Measurements from ENCODE around the gene FAAP24. TPM values are rescaled to one million over a fixed set of nuclear protein-coding genes. Genes with fewer than 3 reads are reported as not detected.

The FAAP24 gene
- total and polyA plus RNA-seq, 2 of the 8 experiments (the other 6 are each of a cell fraction or from before 2014, with no cell fraction given) = 3.3 to 4.2 TPM

GRCh38 chr19:33022472-33023116, 50.6 kb downstream of the FAAP24 start (continued):
- TF ChIP-seq, protein P1, sequence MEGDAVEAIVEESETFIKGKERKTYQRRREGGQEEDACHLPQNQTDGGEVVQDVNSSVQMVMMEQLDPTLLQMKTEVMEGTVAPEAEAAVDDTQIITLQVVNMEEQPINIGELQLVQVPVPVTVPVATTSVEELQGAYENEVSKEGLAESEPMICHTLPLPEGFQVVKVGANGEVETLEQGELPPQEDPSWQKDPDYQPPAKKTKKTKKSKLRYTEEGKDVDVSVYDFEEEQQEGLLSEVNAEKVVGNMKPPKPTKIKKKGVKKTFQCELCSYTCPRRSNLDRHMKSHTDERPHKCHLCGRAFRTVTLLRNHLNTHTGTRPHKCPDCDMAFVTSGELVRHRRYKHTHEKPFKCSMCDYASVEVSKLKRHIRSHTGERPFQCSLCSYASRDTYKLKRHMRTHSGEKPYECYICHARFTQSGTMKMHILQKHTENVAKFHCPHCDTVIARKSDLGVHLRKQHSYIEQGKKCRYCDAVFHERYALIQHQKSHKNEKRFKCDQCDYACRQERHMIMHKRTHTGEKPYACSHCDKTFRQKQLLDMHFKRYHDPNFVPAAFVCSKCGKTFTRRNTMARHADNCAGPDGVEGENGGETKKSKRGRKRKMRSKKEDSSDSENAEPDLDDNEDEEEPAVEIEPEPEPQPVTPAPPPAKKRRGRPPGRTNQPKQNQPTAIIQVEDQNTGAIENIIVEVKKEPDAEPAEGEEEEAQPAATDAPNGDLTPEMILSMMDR (IDR thresholded peaks at IDR 0.05; ENCODE audit: control extremely low read depth in 1 of 3, insufficient read depth in 1 of 3, low read depth in 1 of 3, low read length in 3 of 3) = peak; percentile 51 to 79 (median 66)
- peak; percentile 45; the same call in 1 of the 2 replicates for TF ChIP-seq SP1 (IDR thresholded peaks at IDR 0.05; ENCODE audit: low read depth, low read length)
- TF ChIP-seq TBP (IDR thresholded peaks at IDR 0.05; ENCODE audit: low read depth, low read length) = peak; percentile 66; the same call in 1 of the 2 replicates
- peak in 1 of 2 experiments; percentile 70; a peak in 1 of 4 replicates for TF ChIP-seq SIN3A (conservative IDR thresholded peaks at IDR 0.05 in 1 of 2, IDR thresholded peaks at IDR 0.05 in 1 of 2; ENCODE audit: low read depth in 1 of 2, low read length in 2 of 2)
- no peak for TF ChIP-seq RXRA (IDR thresholded peaks at IDR 0.05; ENCODE audit: insufficient read depth, low read depth, low read length)
- no peak for TF ChIP-seq CREB1 (IDR thresholded peaks at IDR 0.05)
- TF ChIP-seq SAP30 (IDR thresholded peaks at IDR 0.05; ENCODE audit: insufficient read depth, insufficient replicate concordance, low read length) = peak; percentile 36
- peak in 1 of 2 experiments; percentile 38; a peak in 1 of 3 replicates for TF ChIP-seq POLR2A (IDR thresholded peaks at IDR 0.05; ENCODE audit: control extremely low read depth in 1 of 2, low read depth in 2 of 2, low read length in 2 of 2)
- TF ChIP-seq GABPA (IDR thresholded peaks at IDR 0.05; ENCODE audit: borderline replicate concordance, insufficient read depth, low read length) = peak; percentile 91
- TF ChIP-seq TAF1 (IDR thresholded peaks at IDR 0.05; ENCODE audit: low read depth, low read length) = peak; percentile 56; the same call in 1 of the 2 replicates
- TF ChIP-seq ASH2L (IDR thresholded peaks at IDR 0.05; ENCODE audit: low read length) = peak; percentile 70
- peak; percentile 98 for TF ChIP-seq TEAD4 (IDR thresholded peaks at IDR 0.05; ENCODE audit: low read depth, low read length)
- TF ChIP-seq MAX (IDR thresholded peaks at IDR 0.05) = peak; percentile 31; the same call in 1 of the 2 replicates
- 0 out of 2 replicates have a peak, but pooled peaks have one; percentile 19 for TF ChIP-seq JUND (IDR thresholded peaks at IDR 0.05; ENCODE audit: low read length)
- no peak for TF ChIP-seq NANOG (IDR thresholded peaks at IDR 0.05; ENCODE audit: insufficient read depth, low read depth, low read length, poor library complexity, severe bottlenecking)
- peak in 1 of 2 experiments; percentile 45; a peak in 1 of 3 replicates for TF ChIP-seq EP300 (IDR thresholded peaks at IDR 0.05; ENCODE audit: borderline replicate concordance in 1 of 2, low read depth in 2 of 2, low read length in 2 of 2)
- peak; percentile 68; the same call in 1 of the 2 replicates for TF ChIP-seq SP4 (IDR thresholded peaks at IDR 0.05; ENCODE audit: low read length)
- peak in 1 of 2 experiments; percentile 30; a peak in 1 of 4 replicates for TF ChIP-seq RAD21 (IDR thresholded peaks at IDR 0.05 in 1 of 2, conservative IDR thresholded peaks at IDR 0.05 in 1 of 2; ENCODE audit: low read depth in 2 of 2, low read length in 2 of 2)
